HG02970 (cell line): ENCODE results near the gene PTPRK.
"Not testable (repeated sequence)": the region's sequence is repeated elsewhere in the genome, so short reads cannot be mapped to it uniquely, and the experiment has no call there.

Source experiments
- ATAC-seq: cut with Tn5 transposase; IDR thresholded peaks from one replicate; pipeline ENCODE4 v1.9.1; 2021; ENCODE audit warnings: mild to moderate bottlenecking, moderate library complexity, moderate number of reproducible peaks; ENCODE audit not compliant: unreplicated experiment, low FRiP score

The PTPRK gene

GRCh38 chr6:128492386-128492785 is 28.0 kb downstream of the PTPRK start:
- no peak for ATAC-seq

- no peak for ATAC-seq
Measured at GRCh38 chr6:128491610-128492206, 28.7 kb downstream of the PTPRK start.

- no peak for ATAC-seq
Measured at GRCh38 chr6:128491100-128491581, 29.3 kb downstream of the PTPRK start.

GRCh38 chr6:128487746-128488145 is 32.7 kb downstream of the PTPRK start:
- no peak for ATAC-seq

GRCh38 chr6:128487055-128487454 is 33.3 kb downstream of the PTPRK start:
- ATAC-seq = no peak

- not testable (repeated sequence) for ATAC-seq
Measured at GRCh38 chr6:128486580-128486979, 33.8 kb downstream of the PTPRK start.

- no peak for ATAC-seq
Measured at GRCh38 chr6:128483472-128484135, 36.8 kb downstream of the PTPRK start.

GRCh38 chr6:128482642-128483041 is 37.8 kb downstream of the PTPRK start:
- ATAC-seq = no peak

- ATAC-seq = no peak
Measured at GRCh38 chr6:128479991-128480390, 40.4 kb downstream of the PTPRK start.

- ATAC-seq = no peak
Measured at GRCh38 chr6:128479048-128479666, 41.2 kb downstream of the PTPRK start.

GRCh38 chr6:128478230-128479047 is 42.0 kb downstream of the PTPRK start:
- ATAC-seq = no peak

GRCh38 chr6:128474933-128475332 is 45.5 kb downstream of the PTPRK start:
- ATAC-seq = no peak

GRCh38 chr6:128474481-128474880 is 45.9 kb downstream of the PTPRK start:
- no peak for ATAC-seq

GRCh38 chr6:128471907-128472306 is 48.5 kb downstream of the PTPRK start:
- ATAC-seq = no peak

- ATAC-seq = no peak
Measured at GRCh38 chr6:128465368-128466343, 54.7 kb downstream of the PTPRK start.

GRCh38 chr6:128464790-128465189 is 55.6 kb downstream of the PTPRK start:
- ATAC-seq = no peak

- no peak for ATAC-seq
Measured at GRCh38 chr6:128463942-128464341, 56.5 kb downstream of the PTPRK start.

GRCh38 chr6:128461501-128461900 is 58.9 kb downstream of the PTPRK start:
- no peak for ATAC-seq

GRCh38 chr6:128456510-128457230 is 63.7 kb downstream of the PTPRK start:
- no peak for ATAC-seq
